Mesangial cell (primary cell): Measurements from ENCODE around the gene XRRA1. TPM values are rescaled to one million over a fixed set of nuclear protein-coding genes. Genes with fewer than 3 reads are reported as not detected.

Source experiments
- total RNA-seq: library from RNA; depleted of rRNA; stranded (reverse); fragments of >200 nt; gene quantifications from 2 replicates; pipeline ENCODE4 v1.2.3, GENCODE V29; 2015

XRRA1 gene, protein sequence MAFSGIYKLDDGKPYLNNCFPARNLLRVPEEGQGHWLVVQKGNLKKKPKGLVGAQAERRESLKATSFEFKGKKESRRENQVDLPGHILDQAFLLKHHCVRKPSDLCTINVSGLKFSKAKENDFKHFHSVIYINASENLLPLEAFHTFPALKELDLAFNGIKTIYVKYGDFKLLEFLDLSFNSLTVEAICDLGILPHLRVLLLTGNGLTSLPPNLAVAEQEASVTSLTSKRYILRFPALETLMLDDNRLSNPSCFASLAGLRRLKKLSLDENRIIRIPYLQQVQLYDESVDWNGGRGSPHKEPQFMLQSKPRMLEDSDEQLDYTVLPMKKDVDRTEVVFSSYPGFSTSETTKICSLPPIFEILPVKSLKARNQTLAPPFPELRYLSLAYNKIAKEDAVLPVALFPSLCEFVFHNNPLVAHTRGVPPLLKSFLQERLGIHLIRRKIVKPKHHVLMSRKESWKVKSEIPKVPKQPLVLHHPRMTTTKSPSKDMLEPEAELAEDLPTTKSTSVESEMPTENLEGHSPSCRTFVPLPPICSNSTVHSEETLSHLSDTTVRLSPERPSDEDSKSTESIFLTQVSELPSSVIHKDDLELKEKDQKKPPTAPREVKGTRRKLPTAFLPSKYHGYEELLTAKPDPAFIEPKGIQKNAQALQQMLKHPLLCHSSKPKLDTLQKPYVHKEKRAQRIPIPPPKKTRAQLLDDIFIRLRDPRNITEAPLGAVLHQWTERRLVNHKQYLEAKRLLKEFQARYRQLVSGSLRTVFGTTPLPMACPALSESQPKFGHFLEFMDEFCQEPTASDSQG
- 6.0 and 13.2 TPM in 2 replicates for total RNA-seq

DNA sequence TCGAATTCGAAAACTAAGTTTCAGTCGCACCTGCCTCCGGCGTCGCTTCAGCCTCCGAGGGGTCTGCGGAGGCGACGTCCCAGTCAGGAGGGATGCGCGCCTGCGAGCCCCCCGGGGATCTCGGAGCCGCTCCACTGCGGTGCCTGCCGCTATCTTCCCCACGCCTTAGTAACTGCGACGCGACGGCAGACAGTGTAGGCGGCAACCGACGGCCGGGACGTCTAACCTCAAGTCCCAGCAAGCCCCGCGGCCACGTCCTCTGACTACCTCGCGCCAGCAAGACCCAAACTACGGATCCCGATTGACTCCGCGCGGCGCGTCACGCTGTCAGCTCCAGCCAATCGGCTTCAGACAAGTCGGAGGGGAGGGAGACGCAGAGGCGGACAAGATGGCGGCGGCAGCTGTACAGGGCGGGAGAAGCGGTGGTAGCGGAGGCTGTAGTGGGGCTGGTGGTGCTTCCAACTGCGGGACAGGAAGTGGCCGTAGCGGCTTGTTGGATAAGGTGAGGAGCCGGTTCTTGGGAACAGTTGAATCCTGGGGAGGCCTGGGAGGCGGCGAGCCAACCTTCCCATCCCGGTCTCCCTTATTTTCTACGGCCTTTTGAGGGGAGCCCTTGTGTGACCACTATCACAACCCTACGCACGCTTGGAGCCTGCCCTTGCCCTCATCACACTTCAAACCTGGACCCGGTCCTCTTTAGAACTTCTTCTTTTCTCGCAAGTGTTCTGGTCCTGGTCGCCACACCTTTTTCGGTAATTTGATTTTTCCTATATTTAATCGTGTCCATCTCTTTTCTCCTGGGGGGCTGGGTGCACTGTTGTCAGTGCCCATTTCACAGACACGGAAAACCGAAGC is at the start of gene XRRA1, which contains the start of gene SPCS2:
Gene XRRA1, minus strand, starts transcription at position 194 of the 855 bp plus-strand sequence. CDS start 8,213 bp downstream, outside the sequence.
Gene SPCS2, plus strand, starts transcription at position 369 of the 855 bp plus-strand sequence. Its CDS starts 20 bp downstream, at position 389.

DNA sequence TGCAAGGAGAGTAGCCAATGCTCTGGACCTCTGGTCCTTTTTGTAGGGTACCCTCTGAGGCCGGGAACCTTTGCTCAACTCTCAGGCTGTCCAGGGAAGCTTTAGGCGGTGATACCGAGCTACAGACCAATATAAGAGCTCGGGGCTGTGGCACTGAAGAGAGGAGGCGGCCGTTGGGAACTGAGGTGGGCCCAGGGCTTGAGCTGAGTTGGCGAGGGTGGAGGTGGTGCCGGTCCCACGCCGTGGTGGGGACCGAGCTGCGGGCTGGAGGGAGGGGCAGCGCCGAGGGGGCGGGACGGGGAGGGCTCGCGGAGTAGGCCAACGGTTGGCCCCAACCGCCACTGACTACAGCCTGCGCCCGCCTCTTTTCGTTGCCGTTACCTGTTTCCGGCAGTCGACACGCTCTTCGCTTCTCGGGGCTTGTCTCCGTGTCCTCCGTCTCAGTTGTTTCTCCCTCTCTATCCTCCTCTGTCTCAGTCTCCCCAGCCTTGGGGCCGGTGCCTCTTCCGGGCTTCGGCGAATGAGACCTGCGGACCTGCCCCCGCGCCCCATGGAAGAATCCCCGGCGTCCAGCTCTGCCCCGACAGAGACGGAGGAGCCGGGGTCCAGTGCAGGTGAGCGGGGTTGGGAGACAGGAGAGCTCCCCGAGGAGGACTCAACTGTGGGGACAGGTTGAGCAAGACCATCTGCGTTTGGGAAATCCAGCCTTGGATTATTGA is 39.8 kb upstream of the XRRA1 start, which contains the start of gene NEU3:
Gene NEU3, plus strand, starts transcription at position 393 of the 719 bp plus-strand sequence. Its CDS starts 128 bp downstream, at position 521.

Other genes with a start within 250 kb of the XRRA1 start
- gene CHRDL2, start 217.7 kb downstream of the XRRA1 start, total RNA-seq: not detected in 2 replicates
- 7.5 and 9.6 TPM in 2 replicates for gene RNF169, start 200.2 kb downstream of the XRRA1 start, total RNA-seq
- 18.1 and 28.0 TPM in 2 replicates for gene SPCS2, start 175 bp upstream of the XRRA1 start, total RNA-seq
- gene NEU3, start 39.8 kb upstream of the XRRA1 start, total RNA-seq: 8.8 and 10.0 TPM in 2 replicates
- 0.13 TPM in 1 of 2 replicates, not detected in the other for gene OR2AT4, start 147.8 kb upstream of the XRRA1 start, total RNA-seq
- gene SLCO2B1, start 202.0 kb upstream of the XRRA1 start, total RNA-seq: 2.3 and 25.1 TPM in 2 replicates